ENCODE data around the gene CCL26.
"Not testable (repeated sequence)": the region's sequence is repeated elsewhere in the genome, so short reads cannot be mapped to it uniquely, and the experiment has no call there.

The CCL26 gene

GRCh38 chr7:75738975-75739795 is 32.8 kb downstream of the CCL26 start:
- peak; percentile 99 to 100 for DNase-seq (ENCODE audit: low read depth in 2 of 2)

GRCh38 chr7:75738604-75738974 is 33.4 kb downstream of the CCL26 start, which contains the start of gene HIP1:
Gene HIP1 (minus strand): TSS chr7:75738941. CDS start chr7:75738920, 21 bp downstream.
- DNase-seq (ENCODE audit: low read depth in 2 of 2) = no peak

DNA sequence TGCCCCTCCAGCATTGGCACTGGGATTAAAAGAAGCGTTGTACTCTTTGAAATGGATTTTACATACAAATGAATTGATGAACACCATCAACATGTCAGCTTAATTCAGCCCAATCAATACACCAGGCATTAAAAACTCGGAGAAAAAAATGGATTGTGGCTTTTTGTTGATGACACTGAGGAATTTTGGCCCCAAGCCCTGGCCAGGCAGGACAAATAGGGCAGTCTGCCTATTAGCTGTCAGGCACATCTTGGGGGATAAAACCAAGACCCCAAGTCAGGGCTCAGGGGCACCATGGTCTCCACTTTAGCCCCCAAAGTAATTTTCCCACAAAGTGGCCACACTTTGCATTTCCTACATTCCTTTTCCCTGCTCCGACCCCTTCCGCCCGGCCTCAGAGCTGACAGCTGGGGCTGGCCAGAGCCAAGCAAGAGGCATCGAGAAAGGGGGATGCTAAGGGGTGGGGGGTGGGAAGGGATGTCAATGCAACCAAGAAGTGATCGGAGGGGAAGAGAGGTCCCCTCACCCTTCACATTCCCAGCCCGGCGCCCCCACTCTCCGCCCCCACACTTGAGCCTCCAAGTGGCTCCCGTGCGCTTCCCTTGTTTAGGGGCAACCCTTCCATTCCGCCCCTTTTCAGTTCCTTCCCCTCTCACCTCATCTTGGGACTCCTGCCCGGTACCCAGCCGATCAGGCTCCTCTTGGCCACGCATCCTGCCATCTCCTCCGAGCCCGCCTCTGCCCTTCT is 34.0 kb downstream of the CCL26 start:
- DNase-seq (ENCODE audit: low read depth in 2 of 2) = no peak

DNA sequence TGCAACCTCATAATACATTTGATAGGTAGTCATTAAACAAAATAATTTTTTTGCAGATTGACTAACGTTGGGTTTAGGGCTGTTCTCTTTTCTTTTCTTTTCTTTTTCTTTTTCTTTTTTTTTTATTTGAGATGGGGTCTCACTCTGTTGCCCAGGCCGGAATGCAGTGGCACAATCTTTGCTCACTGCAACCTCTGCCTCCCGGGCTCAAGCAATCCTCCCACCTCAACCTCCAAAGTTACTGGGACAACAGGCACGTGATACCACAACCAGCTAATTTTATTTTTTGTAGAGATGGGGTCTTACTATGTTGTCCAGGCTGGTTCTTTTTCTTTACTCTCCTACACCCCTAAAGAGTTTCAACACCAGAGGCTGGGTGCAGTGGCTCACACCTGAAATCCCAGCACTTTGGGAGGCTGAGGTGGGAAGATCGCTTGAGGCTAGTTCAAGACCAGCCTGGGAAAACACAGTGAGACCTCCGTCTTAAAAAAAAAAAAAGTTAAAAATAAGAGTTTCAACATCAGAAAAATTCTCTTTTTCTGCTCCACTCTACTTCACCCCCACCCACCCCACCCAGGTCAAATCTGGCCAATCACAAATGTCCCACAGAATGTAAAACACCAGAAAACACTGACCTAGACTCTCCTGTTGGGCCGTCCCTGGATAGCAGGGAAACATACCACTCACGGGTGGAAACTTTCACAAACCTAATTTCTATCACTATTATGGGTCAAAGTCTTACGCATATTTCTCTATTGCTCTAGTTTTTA is 36.2 kb downstream of the CCL26 start:
- DNase-seq (ENCODE audit: low read depth in 2 of 2) = no peak

GRCh38 chr7:75734586-75735458 is 37.2 kb downstream of the CCL26 start:
- DNase-seq (ENCODE audit: low read depth in 2 of 2) = no peak

DNA sequence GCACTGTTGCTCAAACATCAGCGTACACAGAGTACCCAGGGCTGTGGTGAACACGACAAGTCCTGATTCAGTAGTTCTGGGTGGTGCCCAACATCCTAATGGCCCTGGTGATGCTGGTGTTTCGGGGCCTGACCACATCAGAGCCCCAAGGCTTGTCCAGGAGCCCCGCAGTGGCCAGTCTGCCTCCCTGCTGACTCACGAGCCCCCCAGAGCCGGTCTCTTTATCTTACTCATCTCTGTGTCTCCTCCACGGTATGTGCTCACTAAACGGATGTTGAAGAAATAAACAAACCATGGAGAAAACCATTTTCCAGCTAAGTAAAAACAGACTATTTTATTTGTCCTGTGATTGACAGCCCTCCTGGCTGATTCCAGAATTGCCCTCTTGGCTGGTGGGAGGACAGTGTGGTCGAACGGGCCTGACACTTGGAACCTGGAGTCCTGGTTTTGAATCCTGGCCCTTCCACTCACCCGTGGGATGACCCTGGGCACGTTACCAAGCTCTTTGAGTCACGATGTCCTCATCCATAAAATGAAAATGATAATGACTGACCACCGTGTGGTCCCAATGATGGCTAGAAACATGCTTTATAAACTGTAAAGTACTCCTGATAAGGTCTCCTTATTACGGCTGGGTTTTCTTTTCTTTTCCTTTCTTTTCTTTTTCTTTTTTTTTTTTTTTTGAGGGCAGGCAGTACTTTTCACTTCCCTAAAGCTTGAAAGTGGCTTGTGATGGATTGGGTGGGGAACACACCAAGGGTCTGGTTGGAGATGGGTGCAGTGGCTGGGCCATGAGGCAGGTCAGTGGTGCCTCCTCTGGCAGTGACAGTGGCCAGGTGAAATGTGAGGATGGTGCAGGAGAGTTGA is 39.0 kb downstream of the CCL26 start:
- DNase-seq (ENCODE audit: low read depth in 2 of 2) = no peak

DNA sequence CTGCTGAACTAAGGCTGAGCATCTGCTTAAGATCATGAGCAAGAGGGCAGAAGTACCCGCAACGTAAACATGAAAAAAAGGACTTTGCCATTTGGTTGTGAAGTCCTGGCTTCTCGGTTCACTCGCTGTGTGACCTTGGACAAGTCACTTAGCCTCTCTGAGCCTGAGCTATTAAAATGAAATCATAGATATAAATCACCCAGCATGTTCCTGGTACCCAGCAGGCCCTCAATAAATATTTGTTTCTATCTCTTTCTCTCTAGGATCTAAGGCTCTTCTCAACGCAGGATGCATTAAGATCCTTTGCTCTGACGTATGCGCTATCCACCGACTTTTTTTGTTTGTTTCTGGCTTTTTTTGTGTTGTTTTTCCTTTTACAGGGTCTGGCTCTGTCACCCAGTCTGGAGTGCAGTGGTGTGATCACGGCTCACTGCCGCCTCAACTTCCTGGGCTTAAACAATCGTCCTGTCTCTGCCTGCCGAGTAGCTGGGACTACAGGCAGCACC is 39.9 kb downstream of the CCL26 start:
- no peak for DNase-seq (ENCODE audit: low read depth in 2 of 2)

GRCh38 chr7:75729851-75730274 is 42.1 kb downstream of the CCL26 start:
- no peak for DNase-seq (ENCODE audit: low read depth in 2 of 2)

DNA sequence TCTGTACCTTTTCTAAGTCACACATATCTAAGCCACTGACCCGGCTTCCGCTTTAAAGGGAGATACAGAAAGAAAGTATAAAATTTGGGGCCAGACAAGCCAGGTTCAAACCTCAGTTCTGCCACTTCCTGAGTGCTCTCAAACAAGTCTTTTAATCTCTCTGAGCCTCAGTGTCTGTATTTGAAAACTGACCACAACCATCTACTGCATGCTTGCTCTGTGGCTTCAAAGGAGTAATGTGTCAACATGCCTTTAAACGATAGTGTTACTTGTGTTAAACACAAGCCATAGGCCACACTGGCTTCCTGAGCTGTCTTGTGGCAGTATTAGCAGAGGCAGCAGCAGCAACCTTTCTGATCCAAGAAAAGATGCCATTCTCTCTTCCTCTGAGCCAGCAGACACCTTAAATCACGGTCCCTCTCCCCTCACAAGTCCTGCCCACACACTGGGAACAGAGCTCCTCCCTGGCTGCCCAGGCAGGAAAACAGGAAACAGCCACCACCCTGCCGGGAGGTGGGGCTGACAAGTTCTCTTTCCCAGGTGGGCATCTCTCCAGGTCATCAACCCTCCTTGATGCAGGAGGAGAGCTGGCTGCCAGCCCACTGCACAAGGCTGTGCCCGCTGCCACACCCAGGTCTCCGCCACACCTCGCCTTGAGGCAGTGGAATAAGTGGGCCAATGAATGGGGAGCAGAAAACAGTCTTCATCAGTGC is 44.0 kb downstream of the CCL26 start:
- DNase-seq (ENCODE audit: low read depth in 2 of 2) = no peak

DNA sequence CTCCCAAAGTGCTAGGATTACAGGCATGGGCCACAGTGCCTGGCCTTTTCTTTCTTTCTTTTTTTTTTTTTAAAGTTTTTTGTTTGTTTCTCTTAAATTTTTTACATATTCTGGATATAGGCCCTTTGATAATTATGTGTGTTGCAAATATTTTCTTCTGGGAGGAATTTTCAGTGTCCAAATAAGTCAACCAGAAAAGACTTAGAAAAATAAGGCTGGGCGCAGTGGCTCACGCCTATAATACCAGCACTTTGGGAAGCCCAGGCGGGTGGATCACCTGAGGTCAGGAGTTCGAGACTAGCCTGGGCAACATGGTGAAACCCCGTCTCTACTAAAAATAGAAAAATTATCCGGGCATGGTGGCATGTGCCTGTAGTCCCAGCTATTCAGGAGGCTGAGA is 44.7 kb downstream of the CCL26 start:
- DNase-seq (ENCODE audit: low read depth in 2 of 2) = not testable (repeated sequence)

DNA sequence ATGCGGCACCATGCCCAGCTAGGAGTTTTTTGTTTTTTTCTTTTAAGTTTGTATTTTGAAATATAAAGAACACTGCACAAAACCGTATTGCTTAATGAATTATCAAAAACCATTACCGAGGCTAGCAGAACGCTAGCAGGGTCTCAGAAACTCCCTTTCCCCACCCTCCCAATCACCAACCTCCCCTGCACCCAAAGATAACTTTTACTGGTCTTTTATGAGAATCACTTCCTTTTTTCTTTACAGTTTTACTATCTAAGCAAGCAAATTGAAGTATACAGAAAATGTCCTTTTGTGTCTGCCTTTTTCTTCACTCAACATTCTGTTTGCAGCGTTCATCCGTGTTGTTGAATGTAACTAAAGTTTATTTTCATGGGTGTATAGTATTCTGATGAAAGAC is 46.7 kb downstream of the CCL26 start:
- DNase-seq (ENCODE audit: low read depth in 2 of 2) = no peak

DNA sequence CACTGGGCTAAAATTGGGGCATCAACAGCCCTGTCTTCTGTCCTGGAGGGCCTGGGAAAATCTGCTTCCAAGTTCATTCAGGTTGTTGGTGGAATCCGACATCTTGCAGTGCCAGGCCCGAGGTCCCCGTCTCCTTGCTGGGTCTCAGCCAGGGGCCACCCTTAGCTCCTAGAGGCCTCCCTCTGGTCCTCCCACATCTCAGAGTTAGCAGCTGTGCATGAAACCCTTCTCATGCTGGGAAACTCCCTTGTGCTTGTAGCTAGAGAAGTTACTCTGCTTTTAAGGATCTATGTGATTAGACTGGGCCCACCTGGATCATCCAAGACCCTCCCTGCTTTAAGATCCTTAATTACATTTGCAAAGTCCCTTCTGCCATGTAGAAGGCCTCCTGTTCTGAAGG is 48.6 kb downstream of the CCL26 start:
- no peak for DNase-seq (ENCODE audit: low read depth in 2 of 2)

- DNase-seq (ENCODE audit: low read depth in 2 of 2) = no peak
Measured at GRCh38 chr7:75722373-75722772, 49.6 kb downstream of the CCL26 start.

GRCh38 chr7:75721922-75722321 is 50.1 kb downstream of the CCL26 start:
- not testable (repeated sequence) for DNase-seq (ENCODE audit: low read depth in 2 of 2)

DNA sequence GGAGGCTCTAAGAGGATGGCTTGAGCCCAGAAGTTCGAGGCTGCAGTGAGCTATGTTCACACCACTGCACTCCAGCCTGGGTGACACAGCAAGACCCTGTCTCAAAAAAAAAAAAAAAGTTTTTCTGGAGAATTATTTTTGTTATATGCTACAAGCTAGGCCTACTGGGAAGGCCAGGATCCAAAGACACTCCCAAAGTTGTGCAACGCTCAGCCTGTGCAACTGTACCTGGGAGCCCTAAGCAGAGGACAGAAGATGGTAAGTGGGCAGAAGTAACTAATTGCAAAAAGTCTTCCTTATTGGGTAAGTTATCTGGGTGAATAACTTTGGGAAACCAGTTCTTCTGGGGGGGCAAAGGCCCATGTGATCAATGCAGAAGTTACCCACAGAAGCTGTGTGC is 50.6 kb downstream of the CCL26 start:
- no peak for DNase-seq (ENCODE audit: low read depth in 2 of 2)

GRCh38 chr7:75719626-75720025 is 52.4 kb downstream of the CCL26 start:
- DNase-seq (ENCODE audit: low read depth in 2 of 2) = no peak
